G401.6 (cell line): ENCODE data around the gene ZCWPW1.

Experiments
- FAIRE-seq: peaks from 2 replicates; lab custom pipeline; 2012; peaks lifted over from hg19 to GRCh38; lab: Jason Lieb, UNC

Gene ZCWPW1

GRCh38 chr7:100432053-100432452, 3.5 kb upstream of the ZCWPW1 start:
- no peak for FAIRE-seq

- no peak for FAIRE-seq
These were observed 2.8 kb upstream of the ZCWPW1 start for GRCh38 chr7:100431286-100431735.

GRCh38 chr7:100430493-100431285, 2.2 kb upstream of the ZCWPW1 start:
- no peak for FAIRE-seq

DNA sequence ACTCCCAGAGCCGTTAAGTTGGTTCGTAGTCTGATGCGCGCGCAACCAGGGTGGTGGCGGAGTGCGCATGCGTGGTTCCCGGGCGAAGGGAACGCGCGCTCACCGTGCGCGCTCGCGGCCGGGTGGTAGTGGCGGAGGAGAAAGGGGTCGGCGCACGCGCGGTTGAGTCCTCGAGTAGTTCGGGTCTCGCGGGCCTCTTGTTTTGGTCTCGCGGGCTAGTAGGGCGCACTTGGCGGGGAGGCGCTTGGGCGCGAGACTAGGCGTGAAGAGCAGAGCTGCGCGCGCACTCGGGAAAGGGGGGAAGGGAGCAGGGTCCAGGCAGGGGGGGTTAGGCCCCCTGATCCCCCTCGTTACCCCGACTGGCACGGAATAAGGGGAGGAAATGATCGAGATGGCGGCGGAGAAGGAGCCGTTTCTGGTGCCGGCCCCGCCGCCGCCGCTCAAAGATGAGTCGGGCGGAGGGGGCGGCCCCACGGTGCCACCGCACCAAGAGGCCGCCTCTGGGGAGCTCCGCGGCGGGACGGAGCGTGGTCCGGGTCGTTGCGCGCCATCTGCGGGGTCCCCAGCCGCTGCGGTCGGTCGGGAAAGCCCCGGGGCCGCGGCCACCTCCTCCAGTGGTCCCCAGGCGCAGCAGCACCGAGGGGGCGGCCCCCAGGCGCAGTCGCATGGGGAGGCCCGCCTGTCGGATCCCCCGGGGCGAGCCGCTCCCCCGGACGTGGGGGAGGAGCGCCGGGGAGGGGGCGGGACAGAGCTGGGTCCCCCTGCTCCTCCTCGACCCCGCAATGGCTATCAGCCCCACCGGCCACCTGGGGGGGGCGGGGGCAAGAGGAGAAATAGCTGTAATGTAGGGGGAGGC, 1.4 kb upstream of the ZCWPW1 start, which contains the start of gene MEPCE:
MEPCE (plus strand) TSS at position 195 of the 856 bp plus-strand sequence; CDS start at position 383, 188 bp downstream.
- no peak for FAIRE-seq

DNA sequence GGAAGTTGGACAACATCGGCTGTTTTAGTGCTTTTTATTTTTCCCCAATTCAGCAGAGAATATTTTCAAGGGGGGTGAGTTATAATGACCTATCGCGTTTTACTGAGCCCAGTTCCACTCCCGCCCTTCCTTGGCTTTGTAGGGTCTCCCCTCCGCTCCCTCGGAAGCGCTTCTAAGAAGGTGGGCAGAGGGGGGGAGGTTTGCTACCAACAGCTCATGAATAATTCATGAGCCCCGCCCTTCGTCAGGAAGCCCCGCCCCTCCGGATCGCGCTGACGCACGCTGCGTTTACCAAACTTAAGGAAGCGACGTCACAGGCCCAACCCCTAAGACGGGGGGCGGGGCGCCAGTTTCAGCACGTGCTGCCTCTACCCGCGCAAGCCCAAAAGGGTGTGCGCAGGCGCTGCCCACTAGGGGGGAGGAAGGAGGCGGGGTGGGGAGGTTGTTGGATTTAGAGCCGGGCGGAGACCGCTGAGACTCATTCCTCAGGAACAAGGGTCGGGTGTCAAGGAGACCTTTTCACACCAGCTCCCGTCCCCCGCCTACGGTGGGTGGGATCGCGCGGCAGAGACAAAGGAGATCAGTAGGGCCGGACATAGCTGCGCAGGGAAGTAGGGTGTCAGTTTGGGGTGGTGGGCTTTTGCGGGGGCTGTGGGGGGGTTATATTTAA, 599 bp upstream of the ZCWPW1 start:
- peak; percentile 98 for FAIRE-seq

- no peak for FAIRE-seq
These were observed 723 bp downstream of the ZCWPW1 start for GRCh38 chr7:100427762-100428198.

DNA sequence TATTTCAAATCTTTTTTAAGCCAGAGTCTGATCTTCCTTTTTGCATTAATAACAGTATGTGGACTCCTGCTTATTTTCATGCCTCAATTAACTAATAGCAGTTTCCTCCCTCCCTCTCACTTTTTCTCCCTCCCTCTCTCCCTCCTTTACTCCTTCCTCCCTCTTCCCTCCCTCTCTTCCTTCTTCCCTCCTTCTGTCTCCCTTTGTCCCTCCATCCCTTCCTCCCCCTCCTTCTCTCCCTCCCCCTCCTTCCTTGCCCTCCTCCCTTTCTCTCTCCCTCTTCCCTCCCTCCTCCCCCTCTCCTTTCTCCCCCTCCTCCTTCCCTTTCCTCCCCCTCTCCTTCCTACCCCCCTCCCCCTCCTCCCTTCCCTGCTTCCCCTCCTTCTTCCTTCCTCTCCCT, 2.0 kb downstream of the ZCWPW1 start:
- no peak for FAIRE-seq

DNA sequence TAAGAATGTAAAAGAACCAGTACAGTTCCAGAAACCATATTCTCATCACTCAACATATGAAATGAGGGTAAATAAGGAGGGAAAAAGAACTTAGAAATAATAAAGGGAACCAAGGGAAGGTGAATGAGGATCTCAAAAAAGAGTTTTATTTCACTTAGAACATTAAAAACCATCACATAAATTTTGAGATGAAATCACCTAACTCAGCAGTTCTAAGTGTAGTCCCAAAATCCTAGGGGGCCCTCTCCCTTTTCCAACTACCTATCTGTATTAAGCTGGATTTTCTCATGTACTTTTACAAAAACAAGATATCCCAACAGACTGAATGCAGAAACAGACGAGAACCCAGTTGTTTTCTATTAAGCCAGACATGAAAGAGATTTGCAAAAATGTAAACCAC, 3.2 kb downstream of the ZCWPW1 start:
- no peak for FAIRE-seq

GRCh38 chr7:100423315-100423714, 5.2 kb downstream of the ZCWPW1 start:
- FAIRE-seq: no peak

DNA sequence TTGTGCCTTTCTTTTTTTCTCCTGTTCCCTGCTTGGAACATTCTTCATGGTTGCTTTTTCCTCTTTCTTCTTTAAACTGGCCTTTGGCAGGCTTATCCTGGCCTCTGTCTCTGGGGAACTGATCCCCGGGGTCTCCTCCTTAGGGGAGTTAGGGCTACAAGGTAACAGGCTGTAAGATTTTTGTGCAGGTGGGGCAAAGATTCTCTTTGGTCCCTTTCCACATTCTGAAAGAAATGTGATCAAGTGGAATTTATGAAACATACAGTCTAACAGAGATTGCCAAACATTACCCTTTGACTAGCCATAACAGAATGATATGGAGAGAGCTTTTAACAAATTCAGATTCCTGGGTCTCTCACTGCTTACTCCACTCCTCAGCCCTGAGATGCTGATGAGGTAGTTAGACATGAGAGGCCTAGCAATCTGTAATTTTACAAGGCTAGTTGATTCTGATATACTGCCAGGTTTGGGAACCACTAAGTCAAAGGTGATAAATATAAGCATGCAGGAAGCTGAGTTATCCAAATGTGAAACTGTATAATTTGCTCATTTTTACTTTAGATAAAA, 8.8 kb downstream of the ZCWPW1 start:
- no peak for FAIRE-seq

GRCh38 chr7:100418930-100419659, 9.4 kb downstream of the ZCWPW1 start:
- no peak for FAIRE-seq

- FAIRE-seq: no peak
These were observed 13.1 kb downstream of the ZCWPW1 start for GRCh38 chr7:100415448-100415847.

DNA sequence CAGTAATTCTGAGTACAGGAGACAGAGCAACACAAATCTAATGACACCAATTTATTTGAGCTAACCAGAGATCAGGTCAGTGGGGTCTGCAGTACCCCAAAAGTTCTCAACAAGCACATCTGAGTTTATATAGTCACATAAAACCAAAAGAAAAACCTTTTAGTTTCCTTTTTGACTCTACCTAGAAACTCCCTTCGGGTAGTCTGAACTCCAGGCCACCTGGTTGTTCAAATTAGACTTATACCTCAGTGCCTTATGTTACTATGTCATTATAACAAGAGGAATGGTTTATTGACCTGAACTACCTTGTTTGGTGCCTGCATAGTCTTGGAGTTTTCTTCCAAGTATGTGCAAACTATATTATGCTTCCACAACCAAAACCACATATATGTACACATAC, 14.6 kb downstream of the ZCWPW1 start:
- no peak for FAIRE-seq

DNA sequence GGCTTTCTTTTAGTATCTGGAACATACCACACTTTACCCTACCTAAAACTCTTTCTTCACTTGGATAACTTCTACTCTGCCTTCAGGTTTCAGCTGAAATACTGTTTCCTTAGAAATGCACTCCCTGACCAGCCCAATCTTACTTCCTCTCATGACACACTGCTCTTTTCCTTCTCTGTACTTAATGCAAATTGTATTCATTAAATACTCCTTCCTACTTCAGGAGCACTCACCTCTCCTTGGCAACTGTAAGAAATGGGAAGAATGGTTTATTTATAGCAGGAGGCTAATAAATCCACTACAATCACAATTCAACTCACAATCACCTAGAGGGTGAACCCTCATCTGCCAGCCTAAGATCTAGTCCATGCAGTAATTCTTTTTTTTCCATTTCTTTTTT, 15.2 kb downstream of the ZCWPW1 start:
- no peak for FAIRE-seq

DNA sequence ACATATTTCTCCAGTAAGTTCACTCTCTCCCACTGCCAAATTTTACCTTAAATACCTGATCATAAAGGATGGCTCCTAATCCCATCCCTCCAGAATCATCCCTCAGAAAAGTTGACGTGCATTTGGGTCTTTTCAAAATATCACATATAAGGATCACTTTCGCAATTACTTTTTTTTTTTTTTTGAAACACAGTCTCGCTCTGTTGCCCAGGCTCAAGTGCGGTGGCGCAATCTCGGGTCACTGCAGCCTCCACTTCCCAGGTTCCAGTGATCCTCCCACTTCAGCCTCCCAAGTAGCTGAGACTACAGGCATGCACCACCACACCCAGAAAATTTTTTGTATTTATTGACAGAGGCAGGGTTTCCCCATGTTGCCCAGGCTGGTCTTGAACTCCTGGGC, 17.4 kb downstream of the ZCWPW1 start:
- no peak for FAIRE-seq

GRCh38 chr7:100407285-100408180, 21.0 kb downstream of the ZCWPW1 start:
- peak; percentile 85 for FAIRE-seq

DNA sequence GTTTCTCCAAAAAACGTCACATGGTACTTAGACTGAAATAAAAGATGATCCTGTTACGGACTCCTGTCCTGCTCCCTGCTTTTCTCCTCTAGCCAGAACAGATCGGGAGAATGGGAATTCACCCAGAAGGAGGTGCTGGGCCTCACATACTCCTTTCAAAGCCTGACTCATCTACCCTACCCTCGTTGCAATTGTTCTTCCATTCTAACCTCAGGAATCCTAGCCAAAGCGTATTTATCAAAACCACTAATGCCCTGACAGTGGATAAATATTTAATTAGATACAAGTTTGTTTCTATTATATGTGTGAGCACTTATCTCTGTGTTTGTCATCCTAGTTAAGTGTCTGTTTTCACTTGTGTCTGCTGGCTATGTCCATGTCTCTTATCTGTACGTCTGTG, 21.7 kb downstream of the ZCWPW1 start:
- no peak for FAIRE-seq

GRCh38 chr7:100402241-100402640, 26.3 kb downstream of the ZCWPW1 start:
- FAIRE-seq: no peak

- FAIRE-seq: no peak
These were observed 26.7 kb downstream of the ZCWPW1 start for GRCh38 chr7:100401811-100402210.

GRCh38 chr7:100400656-100401055, 27.8 kb downstream of the ZCWPW1 start:
- FAIRE-seq: no peak

DNA sequence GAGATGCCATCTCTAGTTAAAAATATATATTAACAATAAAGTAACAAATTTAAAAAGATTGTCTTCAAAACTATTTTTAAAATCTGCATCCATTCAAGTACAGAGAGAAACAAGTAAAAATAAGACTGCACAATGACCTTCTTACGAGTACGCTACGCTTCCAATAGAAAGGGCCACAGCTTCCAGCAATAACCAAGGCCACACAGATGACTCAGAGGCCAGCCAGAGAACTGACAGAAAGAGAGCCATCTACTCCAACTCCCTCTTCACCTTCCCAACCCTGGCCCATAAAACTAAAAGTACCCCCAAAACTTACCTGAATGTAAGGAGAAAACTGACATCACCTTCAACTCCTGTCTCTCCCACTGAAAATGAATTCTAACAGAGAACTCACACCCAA, 28.5 kb downstream of the ZCWPW1 start:
- no peak for FAIRE-seq
